Neutrophil (primary cell): Measurements from ENCODE around the gene KIF13A.
A peak's percentile ranks its signal among the peaks of the same experiment; 100 is the strongest.
"Not testable (repeated sequence)": the region's sequence is repeated elsewhere in the genome, so short reads cannot be mapped to it uniquely, and the experiment has no call there.

Experiments
- H3K27ac ChIP-seq: fragments of 200-600 bp; sonication (generic); 2 replicates; pipeline ENCODE4 v1.5.1; 2016; ENCODE audit warnings: mild to moderate bottlenecking, moderate library complexity
- H3K27me3 ChIP-seq: fragments of 200-600 bp; sonication (generic); 2 replicates; pipeline ENCODE4 v1.6.0; 2016; ENCODE audit warnings: mild to moderate bottlenecking
- H3K36me3 ChIP-seq: fragments of 200-600 bp; sonication (generic); 2 replicates; pipeline ENCODE4 v1.5.1; 2017
- H3K4me1 ChIP-seq, 2 experiments: fragments of 200-600 bp in 1 of 2; sonication (generic) in 1 of 2; 1 replicate in 1 of 2; 2 replicates in 1 of 2; pipeline versions ENCODE4 v1.5.1 to v1.6.1; 2013 to 2016; ENCODE audit warnings: low read depth in 1 of 2, low read length in 1 of 2, mild to moderate bottlenecking in 1 of 2, moderate library complexity in 1 of 2; ENCODE audit not compliant: control insufficient read depth in 1 of 2, insufficient read depth in 1 of 2
- H3K4me3 ChIP-seq, 2 experiments: fragments of 200-600 bp in 1 of 2; sonication (generic) in 1 of 2; 1 replicate in 1 of 2; 2 replicates in 1 of 2; pipeline ENCODE4 v1.5.1; 2013 to 2016; ENCODE audit warnings: low read depth in 1 of 2, low read length in 1 of 2, mild to moderate bottlenecking in 1 of 2, moderate library complexity in 1 of 2
- H3K9me3 ChIP-seq: fragments of 200-600 bp; sonication (generic); 2 replicates; pipeline ENCODE4 v1.5.1; 2016
- CTCF ChIP-seq: fragments of 200-600 bp; sonication (generic); IDR thresholded peaks from 2 replicates; pipeline ENCODE4 v1.5.1; 2016; ENCODE audit warnings: antibody characterized with exemption

The KIF13A gene

GRCh38 chr6:17983730-17984129 is 3.7 kb downstream of the KIF13A start:
- Histone ChIP-seq H3K27ac (peak overlapping the region; percentile 91), H3K4me3 (peak overlapping the region; percentile 57 to 72)

GRCh38 chr6:17980329-17980728 is 7.1 kb downstream of the KIF13A start:
- no peak overlapping the region for H3K4me3 ChIP-seq
- H3K9me3 ChIP-seq, result no peaks in the 10 kb centered on the region
- no peak for TF ChIP-seq CTCF
- peaks cover 16% of the 10 kb centered on the region for H3K36me3 ChIP-seq
- peaks cover 30 to 34% of the 10 kb centered on the region in 2 experiments for H3K4me1 ChIP-seq
- peak overlapping the region; percentile 46 for H3K27ac ChIP-seq
- H3K27me3 ChIP-seq, result no peaks in the 10 kb centered on the region

More at GRCh38 chr6:17983730-17984129, 3.7 kb downstream of the KIF13A start:
- no peak for TF ChIP-seq CTCF
- H3K9me3 ChIP-seq, result no peaks in the 10 kb centered on the region
- H3K36me3 ChIP-seq, result peaks cover 6% of the 10 kb centered on the region
- H3K27me3 ChIP-seq, result no peaks in the 10 kb centered on the region
- peaks cover 55% of the 10 kb centered on the region in 2 experiments for H3K4me1 ChIP-seq

- H3K4me3 ChIP-seq, result no peak overlapping the region
- TF ChIP-seq CTCF, result no peak
- H3K9me3 ChIP-seq, result no peaks in the 10 kb centered on the region
- peaks cover 22 to 26% of the 10 kb centered on the region in 2 experiments for H3K4me1 ChIP-seq
- no peaks in the 10 kb centered on the region for H3K27me3 ChIP-seq
- no peak overlapping the region for H3K27ac ChIP-seq
- H3K36me3 ChIP-seq, result peaks cover 16% of the 10 kb centered on the region
These were observed 8.0 kb downstream of the KIF13A start for GRCh38 chr6:17979479-17979878.

GRCh38 chr6:17976258-17976657 is 11.2 kb downstream of the KIF13A start:
- H3K4me1 ChIP-seq, result peaks cover 16 to 19% of the 10 kb centered on the region in 2 experiments

GRCh38 chr6:17974570-17975368 is 12.7 kb downstream of the KIF13A start:
- H3K4me1 ChIP-seq, result peaks cover 11 to 16% of the 10 kb centered on the region in 2 experiments
- H3K36me3 ChIP-seq, result peaks cover 10% of the 10 kb centered on the region
- H3K27me3 ChIP-seq, result no peaks in the 10 kb centered on the region
- no peak overlapping the region for H3K27ac ChIP-seq
- H3K9me3 ChIP-seq, result no peaks in the 10 kb centered on the region
- TF ChIP-seq CTCF, result no peak
- H3K4me3 ChIP-seq, result no peak overlapping the region

More at GRCh38 chr6:17976258-17976657, 11.2 kb downstream of the KIF13A start:
- H3K4me3 ChIP-seq, H3K9me3 ChIP-seq, H3K27me3 ChIP-seq, H3K27ac ChIP-seq: not testable (repeated sequence)
- H3K36me3 ChIP-seq, result peaks cover 10% of the 10 kb centered on the region

GRCh38 chr6:17972978-17973622 is 14.3 kb downstream of the KIF13A start:
- H3K4me1 ChIP-seq, result peaks cover 11 to 16% of the 10 kb centered on the region in 2 experiments
- no peak overlapping the region for H3K4me3 ChIP-seq
- no peaks in the 10 kb centered on the region for H3K27me3 ChIP-seq
- TF ChIP-seq CTCF, result no peak
- peaks cover 10% of the 10 kb centered on the region for H3K36me3 ChIP-seq
- peak overlapping the region; percentile 62 for H3K27ac ChIP-seq
- no peaks in the 10 kb centered on the region for H3K9me3 ChIP-seq
